WTC11 (cell line): ENCODE results near the gene TUBA3D. TPM values are rescaled to one million over a fixed set of nuclear protein-coding genes. Genes with fewer than 3 reads are reported as not detected.
"Not testable (repeated sequence)": the region's sequence is repeated elsewhere in the genome, so short reads cannot be mapped to it uniquely, and the experiment has no call there.

ENCODE experiments used
- ATAC-seq: fragments of 200-7000 bp; cut with Tn5 transposase; 2 replicates; pipeline ENCODE4 v1.10.0; 2021; ENCODE audit warnings: mild to moderate bottlenecking, moderate library complexity
- CTCF ChIA-PET: fragments of 300-600 bp; sonication (Branson Sonifier 250); formaldehyde crosslinking; loops from one replicate; lab custom pipeline; 2021; ENCODE audit warnings: antibody characterized with exemption; lab: Charles Lee
- POLR2A ChIA-PET: fragments of 350-600 bp; sonication (Branson Sonifier 250); formaldehyde crosslinking; loops from one replicate; lab custom pipeline; 2021; ENCODE audit warnings: antibody characterized with exemption; lab: Charles Lee
- DNase-seq: peaks from one replicate; pipeline ENCODE4 v3.0.0; 2021; ENCODE audit warnings: low spot score
- H3K27ac Mint-ChIP-seq: 2 replicates; pipeline ENCODE4 v1.8.0; 2021; ENCODE audit warnings: mixed read lengths
- H3K27me3 Mint-ChIP-seq: 2 replicates; pipeline ENCODE4 v1.8.0; 2021; ENCODE audit warnings: low read depth, mild to moderate bottlenecking, moderate library complexity, mixed read lengths
- H3K36me3 Mint-ChIP-seq: 2 replicates; pipeline ENCODE4 v1.8.0; 2021; ENCODE audit warnings: mixed read lengths
- H3K4me1 Mint-ChIP-seq: 2 replicates; pipeline ENCODE4 v1.8.0; 2022; ENCODE audit warnings: mixed read lengths
- H3K4me3 Mint-ChIP-seq: 2 replicates; pipeline ENCODE4 v1.8.0; 2021; ENCODE audit warnings: mild to moderate bottlenecking, moderate library complexity, mixed read lengths
- H3K9me3 Mint-ChIP-seq: 2 replicates; pipeline ENCODE4 v1.8.0; 2021; ENCODE audit warnings: mixed read lengths
- AR ChIP-seq: fragments of 250-450 bp; sonication (Bioruptor Pico); IDR thresholded peaks from 2 replicates; pipeline ENCODE4 v1.9.0; 2021; ENCODE audit warnings: mild to moderate bottlenecking
- ATF3 ChIP-seq: sonication (generic); formaldehyde crosslinking; conservative IDR thresholded peaks from 2 replicates; pipeline ENCODE4 v1.8.1; 2022; ENCODE audit warnings: mild to moderate bottlenecking, missing genetic modification reagents
- ETV6 ChIP-seq: sonication (generic); formaldehyde crosslinking; IDR thresholded peaks from 2 replicates; pipeline ENCODE4 v1.8.1; 2022; ENCODE audit warnings: mild to moderate bottlenecking, missing genetic modification reagents
- HMGXB4 ChIP-seq: sonication (generic); formaldehyde crosslinking; IDR thresholded peaks from 2 replicates; pipeline ENCODE4 v1.8.1; 2023; ENCODE audit warnings: mild to moderate bottlenecking, moderate library complexity, missing genetic modification reagents
- JUN ChIP-seq: sonication (generic); formaldehyde crosslinking; IDR thresholded peaks from 2 replicates; pipeline ENCODE4 v1.8.0; 2023; ENCODE audit warnings: mild to moderate bottlenecking, missing genetic modification reagents
- NR2C2 ChIP-seq: sonication (generic); formaldehyde crosslinking; IDR thresholded peaks from 2 replicates; pipeline ENCODE4 v1.8.0; 2022; ENCODE audit warnings: mild to moderate bottlenecking, missing genetic modification reagents
- PRDM15 ChIP-seq: sonication (generic); formaldehyde crosslinking; IDR thresholded peaks from 2 replicates; pipeline ENCODE4 v1.8.0; 2022; ENCODE audit warnings: missing genetic modification reagents
- SP1 ChIP-seq: sonication (generic); formaldehyde crosslinking; conservative IDR thresholded peaks from 2 replicates; pipeline ENCODE4 v1.8.1; 2022; ENCODE audit warnings: missing genetic modification reagents
- ZNF232 ChIP-seq: sonication (generic); formaldehyde crosslinking; IDR thresholded peaks from 2 replicates; pipeline ENCODE4 v1.8.0; 2022; ENCODE audit warnings: mild to moderate bottlenecking, missing genetic modification reagents
- ZNF423 ChIP-seq: fragments of 250-450 bp; sonication (Bioruptor Pico); IDR thresholded peaks from 2 replicates; pipeline ENCODE4 v2.1.2; 2022; ENCODE audit warnings: mild to moderate bottlenecking, moderate library complexity
- ZSCAN18 ChIP-seq: fragments of 250-450 bp; sonication (Bioruptor Pico); IDR thresholded peaks from 2 replicates; pipeline ENCODE4 v2.1.2; 2022; ENCODE audit warnings: mild to moderate bottlenecking, moderate library complexity
- total RNA-seq: library from RNA; stranded (reverse); gene quantifications from 3 replicates; pipeline ENCODE4 v1.2.3, GENCODE V29; 2021
- TF ChIP-seq, protein P1 (sequence below): sonication (generic); formaldehyde crosslinking; IDR thresholded peaks from 2 replicates; pipeline ENCODE4 v1.8.1; 2022; ENCODE audit warnings: low read depth, missing genetic modification reagents, borderline replicate concordance

TUBA3D gene
- total RNA-seq, 1 experiment from 2014 or later = 0.28 TPM

DNA sequence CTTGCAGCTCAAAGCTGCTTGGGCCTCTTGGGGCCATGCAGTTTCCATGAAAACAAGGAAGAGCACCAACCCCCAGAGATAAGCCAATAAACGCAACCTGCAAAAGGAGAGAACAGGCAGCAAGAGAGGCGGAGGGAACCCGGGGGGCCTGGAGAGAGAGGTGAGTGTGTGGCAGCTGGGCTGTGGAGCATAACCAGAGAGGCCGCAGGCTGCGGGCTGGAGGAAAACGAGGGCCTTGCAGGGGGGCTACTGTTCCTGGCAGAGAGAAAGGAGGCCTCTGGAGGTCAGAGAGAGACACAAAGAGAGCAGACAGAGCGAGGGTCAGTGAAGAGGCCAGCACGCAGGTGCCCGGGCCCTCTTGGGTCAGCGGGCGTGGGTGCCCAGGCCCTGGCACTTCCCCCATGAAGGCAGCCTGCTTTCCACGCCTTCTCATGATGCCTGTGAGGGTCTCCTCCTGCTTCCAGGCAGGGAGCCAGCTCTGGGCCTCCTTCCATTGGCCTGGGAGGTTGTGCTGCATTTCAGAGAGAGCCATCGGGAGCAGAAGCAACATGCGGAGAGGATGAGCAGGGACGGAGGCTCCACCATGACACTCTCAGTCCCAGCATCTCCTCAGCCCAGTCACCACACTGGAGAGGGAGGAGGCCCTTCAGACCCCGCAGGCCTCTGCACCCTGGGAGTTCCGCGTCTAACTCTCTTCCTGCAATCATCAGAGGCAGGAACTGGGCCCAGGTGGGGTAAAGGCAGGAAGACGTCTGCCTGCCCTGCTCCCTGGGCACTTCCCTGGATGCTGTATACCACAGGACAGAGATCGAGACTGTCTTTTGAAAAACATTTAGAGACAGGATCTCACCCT, 14.9 kb downstream of the TUBA3D start:
- CTCF ChIA-PET = interaction anchor here (0.6 to 3.4 kb wide), 2 partner anchors 13 to 77 kb away, joined by 4 to 14 read pairs; no protein-coding TSS in a partner anchor
- H3K27me3 Mint-ChIP-seq, DNase-seq, H3K36me3 Mint-ChIP-seq, H3K9me3 Mint-ChIP-seq, POLR2A ChIA-PET, H3K27ac Mint-ChIP-seq, ATAC-seq: not testable (repeated sequence)
- TF ChIP-seq HMGXB4 (CRISPR knock-in tag) (0 out of 2 replicates have a peak, but pooled peaks have one; percentile 19), PRDM15 (CRISPR knock-in tag) (0 out of 2 replicates have a peak, but pooled peaks have one; percentile 35)
- peak overlapping the region; percentile 67 for H3K4me3 Mint-ChIP-seq
- peaks cover 15% of the 10 kb centered on the region for H3K4me1 Mint-ChIP-seq

DNA sequence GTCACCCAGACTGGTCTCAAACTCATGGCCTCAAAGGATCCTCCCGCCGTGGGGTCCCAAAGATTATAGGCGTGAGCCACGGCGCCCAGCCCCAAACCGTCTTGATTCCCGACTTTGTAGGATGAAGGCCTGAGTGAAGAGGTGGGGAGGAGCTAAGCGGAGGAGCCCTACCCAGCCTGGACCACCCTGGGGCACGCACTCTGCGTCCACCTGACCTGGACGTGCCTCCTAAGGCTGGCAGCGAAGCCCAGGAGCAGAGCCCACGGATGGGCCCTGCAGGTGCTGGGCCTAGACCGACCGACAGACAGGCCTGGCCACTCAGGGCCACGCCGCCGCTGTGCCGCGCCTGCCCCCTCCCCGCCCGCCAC, 15.5 kb downstream of the TUBA3D start:
- peak; percentile 6 for ATAC-seq
- DNase-seq, H3K27ac Mint-ChIP-seq, H3K27me3 Mint-ChIP-seq, H3K36me3 Mint-ChIP-seq, H3K9me3 Mint-ChIP-seq, POLR2A ChIA-PET: not testable (repeated sequence)
- Mint-ChIP-seq H3K4me3 (peak overlapping the region; percentile 67), H3K4me1 (peaks cover 15% of the 10 kb centered on the region)
- CTCF ChIA-PET = interaction anchor here (0.6 to 3.4 kb wide), 3 partner anchors 13 to 97 kb away, joined by 4 to 14 read pairs (median 8); no protein-coding TSS in a partner anchor

GRCh38 chr2:131492015-131492417, 16.1 kb downstream of the TUBA3D start, which contains the start of gene MZT2A:
Gene MZT2A, minus strand, starts transcription at chr2:131492397. Its CDS starts 21 bp downstream, at chr2:131492376.
- H3K27me3 Mint-ChIP-seq, DNase-seq, H3K36me3 Mint-ChIP-seq, H3K9me3 Mint-ChIP-seq, ATAC-seq: not testable (repeated sequence)
- Mint-ChIP-seq H3K27ac (peak within 1 kb of the TSS; percentile 97), H3K4me3 (peak within 1 kb of the TSS; percentile 96), H3K4me1 (peaks cover 15% of the 10 kb centered on the region)
- ChIA-PET POLR2A (interaction anchor here (1.0 kb wide), 1 partner anchor 78 kb away, joined by 3 read pairs; no protein-coding TSS in a partner anchor), CTCF (interaction anchor here (1.1 to 3.4 kb wide), 3 partner anchors 78 to 337 kb away, joined by 5 to 14 read pairs (median 8); no protein-coding TSS in a partner anchor)
- 0 out of 2 replicates have a peak, but pooled peaks have one; percentile 33 for TF ChIP-seq ZNF232 (CRISPR knock-in tag)

- peak; percentile 94 for DNase-seq
- Mint-ChIP-seq H3K27ac (peak overlapping the region; percentile 85; the same call in 1 of the 2 replicates), H3K4me3 (peak overlapping the region; percentile 96), H3K36me3 (peaks cover 11% of the 10 kb centered on the region), H3K27me3 (no peaks in the 10 kb centered on the region), H3K9me3 (no peaks in the 10 kb centered on the region), H3K4me1 (peaks cover 15% of the 10 kb centered on the region)
- ATAC-seq = peak; percentile 78
- CTCF ChIA-PET = interaction anchor here (0.6 to 3.4 kb wide), 17 partner anchors 10 to 340 kb away, joined by 3 to 14 read pairs (median 5); no protein-coding TSS in a partner anchor
- POLR2A ChIA-PET = interaction anchor here (1.0 kb wide), 2 partner anchors 79 to 88 kb away, joined by 3 read pairs; no protein-coding TSS in a partner anchor
- TF ChIP-seq SP1 (CRISPR knock-in tag) (peak; percentile 93), AR (CRISPR knock-in tag) (no peak), ZNF423 (peak; percentile 47; the same call in 1 of the 2 replicates), ETV6 (no peak; the same call in 1 of the 2 replicates), ATF3 (CRISPR knock-in tag) (no peak), NR2C2 (CRISPR knock-in tag) (no peak), ZSCAN18 (CRISPR knock-in tag) (no peak), JUN (no peak)
- TF ChIP-seq, protein P1, sequence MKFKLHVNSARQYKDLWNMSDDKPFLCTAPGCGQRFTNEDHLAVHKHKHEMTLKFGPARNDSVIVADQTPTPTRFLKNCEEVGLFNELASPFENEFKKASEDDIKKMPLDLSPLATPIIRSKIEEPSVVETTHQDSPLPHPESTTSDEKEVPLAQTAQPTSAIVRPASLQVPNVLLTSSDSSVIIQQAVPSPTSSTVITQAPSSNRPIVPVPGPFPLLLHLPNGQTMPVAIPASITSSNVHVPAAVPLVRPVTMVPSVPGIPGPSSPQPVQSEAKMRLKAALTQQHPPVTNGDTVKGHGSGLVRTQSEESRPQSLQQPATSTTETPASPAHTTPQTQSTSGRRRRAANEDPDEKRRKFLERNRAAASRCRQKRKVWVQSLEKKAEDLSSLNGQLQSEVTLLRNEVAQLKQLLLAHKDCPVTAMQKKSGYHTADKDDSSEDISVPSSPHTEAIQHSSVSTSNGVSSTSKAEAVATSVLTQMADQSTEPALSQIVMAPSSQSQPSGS (CRISPR knock-in tag) = no peak
Observed at GRCh38 chr2:131492418-131493198, 16.7 kb downstream of the TUBA3D start.
